Ishikawa (cell line): ENCODE results near the gene CRIP3.

Source experiments
- CEBPB ChIP-seq: IDR thresholded peaks from 2 replicates; pipeline ENCODE4 v1.6.1; 2012
- CREB1 ChIP-seq: IDR thresholded peaks from 2 replicates; pipeline ENCODE4 v1.6.1; 2012; ENCODE audit warnings: low read depth
- EGR1 ChIP-seq: IDR thresholded peaks from 2 replicates; pipeline ENCODE4 v1.6.1; 2012
- EP300 ChIP-seq: IDR thresholded peaks from 2 replicates; pipeline ENCODE4 v1.6.1; 2012; ENCODE audit warnings: borderline replicate concordance
- FOXM1 ChIP-seq: IDR thresholded peaks from 2 replicates; pipeline ENCODE4 v1.6.1; 2012; ENCODE audit warnings: low read depth, borderline replicate concordance
- MAX ChIP-seq: IDR thresholded peaks from 2 replicates; pipeline ENCODE4 v1.6.1; 2012
- NFIC ChIP-seq: IDR thresholded peaks from 2 replicates; pipeline ENCODE4 v1.6.1; 2012
- RAD21 ChIP-seq: IDR thresholded peaks from 2 replicates; pipeline ENCODE4 v1.6.1; 2012; ENCODE audit warnings: low read depth
- REST ChIP-seq: IDR thresholded peaks from 2 replicates; pipeline ENCODE4 v1.6.1; 2012; ENCODE audit warnings: low read depth, mild to moderate bottlenecking
- TAF1 ChIP-seq: IDR thresholded peaks from 2 replicates; pipeline ENCODE4 v1.6.1; 2012; ENCODE audit warnings: low read depth, mild to moderate bottlenecking
- TCF12 ChIP-seq: IDR thresholded peaks from 2 replicates; pipeline ENCODE4 v1.6.1; 2012; ENCODE audit warnings: low read depth
- TEAD4 ChIP-seq: IDR thresholded peaks from 2 replicates; pipeline ENCODE4 v1.6.1; 2012
- USF1 ChIP-seq: IDR thresholded peaks from 2 replicates; pipeline ENCODE4 v1.6.1; 2012
- YY1 ChIP-seq: IDR thresholded peaks from 2 replicates; pipeline ENCODE4 v1.6.1; 2012; ENCODE audit warnings: low read depth
- ZBTB7A ChIP-seq: IDR thresholded peaks from 2 replicates; pipeline ENCODE4 v1.6.1; 2012; ENCODE audit warnings: low read depth

CRIP3 gene

GRCh38 chr6:43286456-43286979 is 22.1 kb downstream of the CRIP3 start:
- no peak for TF ChIP-seq TAF1
- no peak for TF ChIP-seq FOXM1
- no peak for TF ChIP-seq EP300
- TF ChIP-seq RAD21, result no peak
- TF ChIP-seq YY1, result no peak
- TF ChIP-seq ZBTB7A, result no peak
- no peak for TF ChIP-seq CEBPB

GRCh38 chr6:43285832-43286231 is 22.8 kb downstream of the CRIP3 start:
- no peak for TF ChIP-seq TEAD4
- TF ChIP-seq EP300, result no peak
- no peak for TF ChIP-seq CREB1
- no peak for TF ChIP-seq USF1
- no peak for TF ChIP-seq EGR1
- TF ChIP-seq CEBPB, result no peak
- no peak for TF ChIP-seq RAD21
- no peak for TF ChIP-seq TAF1
- TF ChIP-seq YY1, result no peak
- no peak for TF ChIP-seq ZBTB7A
- TF ChIP-seq FOXM1, result no peak
- TF ChIP-seq TCF12, result no peak

- TF ChIP-seq TAF1, result no peak
- no peak for TF ChIP-seq YY1
- no peak for TF ChIP-seq CEBPB
- no peak for TF ChIP-seq CREB1
- TF ChIP-seq ZBTB7A, result no peak
- no peak for TF ChIP-seq FOXM1
- no peak for TF ChIP-seq MAX
- no peak for TF ChIP-seq USF1
- no peak for TF ChIP-seq NFIC
- no peak for TF ChIP-seq EP300
- TF ChIP-seq TEAD4, result no peak
- TF ChIP-seq REST, result no peak
- no peak for TF ChIP-seq EGR1
- TF ChIP-seq TCF12, result no peak
- TF ChIP-seq RAD21, result no peak
These were observed 23.4 kb downstream of the CRIP3 start for GRCh38 chr6:43284991-43285781.

GRCh38 chr6:43283905-43284304 is 24.7 kb downstream of the CRIP3 start:
- TF ChIP-seq TCF12 (no peak), RAD21 (no peak), MAX (no peak), FOXM1 (no peak), EGR1 (no peak), TEAD4 (no peak), EP300 (no peak), CREB1 (no peak), REST (no peak), ZBTB7A (no peak), USF1 (no peak), NFIC (no peak)

GRCh38 chr6:43283514-43283901 is 25.1 kb downstream of the CRIP3 start:
- TF ChIP-seq TAF1, result no peak
- no peak for TF ChIP-seq EGR1
- TF ChIP-seq CEBPB, result no peak
- TF ChIP-seq USF1, result no peak
- no peak for TF ChIP-seq FOXM1
- TF ChIP-seq REST, result no peak
- TF ChIP-seq YY1, result no peak
- no peak for TF ChIP-seq EP300
- no peak for TF ChIP-seq TCF12
